Spinal cord (tissue), 10 donors: ENCODE measurements around the gene ARL13B. TPM values are rescaled to one million over a fixed set of nuclear protein-coding genes. Genes with fewer than 3 reads are reported as not detected.
"Not testable (repeated sequence)": the region's sequence is repeated elsewhere in the genome, so short reads cannot be mapped to it uniquely, and the experiment has no call there.

Source experiments
- DNase-seq, 6 donors: peaks; one replicate each; pipeline versions ENCODE4 v3.0.0 to v3.0.0-alpha.2; 2013 to 2015; ENCODE audit warnings: low spot score in 6 of 6, low read depth in 4 of 6
- H3K27ac ChIP-seq: one replicate; pipeline ENCODE4 v1.5.1; 2013; ENCODE audit warnings: low read depth, low read length, control low read depth
- H3K27me3 ChIP-seq: one replicate; pipeline ENCODE4 v1.6.1; 2013; ENCODE audit warnings: low read length; ENCODE audit not compliant: control insufficient read depth, insufficient read depth
- H3K36me3 ChIP-seq: one replicate; pipeline ENCODE4 v1.6.1; 2013; ENCODE audit warnings: low read length; ENCODE audit not compliant: control insufficient read depth, insufficient read depth
- H3K4me1 ChIP-seq: one replicate; pipeline ENCODE4 v1.6.1; 2013; ENCODE audit warnings: low read length; ENCODE audit not compliant: control insufficient read depth, insufficient read depth
- H3K4me3 ChIP-seq: one replicate; pipeline ENCODE4 v1.5.1; 2013; ENCODE audit warnings: low read depth, low read length, control low read depth
- H3K9me3 ChIP-seq: one replicate; pipeline ENCODE4 v1.6.1; 2013; ENCODE audit warnings: low read length; ENCODE audit not compliant: control insufficient read depth, insufficient read depth
- WGBS: methylation state at CpG from one replicate; pipeline ENCODE4 v1.1.5; 2013; ENCODE audit warnings: missing lambda C conversion rate; ENCODE audit not compliant: insufficient coverage; 5-methylcytosine and 5-hydroxymethylcytosine counted together
- long read RNA-seq, 4 donors: transcript quantifications; one replicate each; lab custom pipeline, GENCODE V29; 2026
- polyA plus RNA-seq, 2 donors: library from polyadenylated mRNA; unstranded; fragments of 120-200 nt; gene quantifications; one replicate each; pipeline ENCODE4 v1.2.1, GENCODE V29; 2013; ENCODE audit not compliant: insufficient read length in 2 of 2
- total RNA-seq, 2 donors: library from RNA; depleted of rRNA in 1 of 2; stranded (reverse); fragments of 120-200 nt in 1 of 2; fragments of >200 nt in 1 of 2; gene quantifications; one replicate each; pipeline versions ENCODE4 v1.2.3 to v1.2.4, GENCODE V29; 2013 to 2014
- donor health status: healthy.

Gene ARL13B
- total RNA-seq: 10 to 100 TPM; 15.3 to 19.2 TPM
- 10 to 100 TPM; 10.5 to 17.1 TPM for polyA plus RNA-seq
- long read RNA-seq, donor 1, partial matches to known transcripts: 0 of 3 reads
- long read RNA-seq, donor 1, other reads (novel, unspliced or antisense): 0 of 3 reads
- long read RNA-seq, donor 2: 0 reads
- long read RNA-seq, donor 3, partial matches to known transcripts: 0 of 1 reads
- long read RNA-seq, donor 3, other reads (novel, unspliced or antisense): 0 of 1 reads
- long read RNA-seq, donor 4, partial matches to known transcripts: 26 of 40 reads
- long read RNA-seq, donor 4, other reads (novel, unspliced or antisense): 14 of 40 reads

DNA sequence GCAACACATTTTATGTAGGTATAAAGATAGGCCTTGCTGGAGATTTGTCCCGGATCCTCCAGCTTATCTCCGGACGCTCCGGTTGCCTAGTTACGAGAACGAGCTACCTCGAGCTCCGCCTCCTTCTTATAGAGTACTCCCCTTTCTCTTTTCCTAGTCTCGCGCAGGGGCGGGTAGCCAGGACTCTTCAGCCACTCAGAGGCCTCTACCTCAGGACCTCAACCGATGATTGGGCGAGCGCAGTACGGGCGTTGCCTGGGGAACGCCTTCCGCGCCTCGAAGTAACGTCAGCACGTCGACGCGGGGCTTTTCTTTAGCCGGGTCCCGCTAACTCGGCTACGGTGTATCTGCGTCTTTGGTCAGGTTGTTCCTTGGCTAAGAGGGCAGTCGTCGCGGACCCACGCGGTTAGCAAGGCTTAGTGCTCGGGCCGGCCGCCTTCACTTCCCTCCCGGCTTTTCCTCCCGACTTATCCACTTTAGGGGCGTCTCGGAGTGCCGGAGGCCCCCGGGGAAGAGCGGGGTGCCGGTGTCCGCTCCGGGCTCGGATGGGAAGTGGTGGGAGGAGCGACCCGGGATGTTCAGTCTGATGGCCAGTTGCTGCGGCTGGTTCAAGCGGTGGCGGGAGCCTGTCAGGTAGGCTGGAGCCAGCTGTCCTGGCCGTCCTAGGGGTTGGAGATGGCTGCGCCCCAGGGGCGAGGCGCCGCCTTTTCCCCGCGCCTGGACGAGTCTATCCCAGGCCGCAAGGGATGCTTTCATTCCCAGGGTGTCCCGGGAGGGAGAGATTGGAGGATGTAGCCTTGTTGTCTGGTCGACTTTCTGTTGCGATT lies at the start of gene ARL13B:
Gene ARL13B, plus strand, starts transcription at position 306 of the 827 bp plus-strand sequence. Its CDS starts 269 bp downstream, at position 575.
- no peaks in the 10 kb centered on the region for H3K27me3 ChIP-seq
- H3K4me1 ChIP-seq: peaks cover 4% of the 10 kb centered on the region
- H3K4me3 ChIP-seq: peak within 1 kb of the TSS; percentile 80
- peak within 1 kb of the TSS; percentile 93 for H3K27ac ChIP-seq
- WGBS: 0% methylated on average over 65 of the region's 66 CpGs
- H3K9me3 ChIP-seq: no peaks in the 10 kb centered on the region
- DNase-seq: peak; percentile 89 to 100 (median 96)
- H3K36me3 ChIP-seq: no peaks in the 10 kb centered on the region

DNA sequence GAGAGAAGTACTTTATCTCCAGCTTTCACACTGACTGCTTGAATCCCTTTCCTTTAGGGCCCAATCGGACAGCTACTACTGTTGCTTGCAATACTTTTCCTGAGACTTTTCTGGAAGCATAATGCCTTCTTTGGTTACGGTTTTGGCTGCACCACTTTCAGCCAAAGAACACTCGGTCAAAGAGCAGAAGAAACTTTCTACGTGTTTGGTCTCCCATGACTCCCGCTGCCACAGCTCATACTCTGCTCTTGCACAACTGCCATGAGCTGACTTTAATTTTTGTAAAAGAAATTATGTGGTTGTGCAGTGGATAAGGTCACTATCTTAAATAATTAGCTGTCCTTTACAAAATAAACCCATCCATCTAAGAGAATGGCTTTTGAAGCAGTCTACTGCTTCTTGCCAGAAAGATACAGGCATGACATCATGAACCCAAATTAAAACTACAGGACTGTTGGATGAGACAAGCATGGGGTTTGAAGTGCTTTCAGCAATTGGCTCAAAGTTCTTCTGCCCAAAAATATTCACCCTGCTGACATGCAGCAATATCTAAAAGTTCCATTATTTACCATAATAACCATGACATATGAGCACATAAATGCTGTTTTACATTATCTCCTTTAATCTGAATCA lies 48.2 kb upstream of the ARL13B start:
- no peaks in the 10 kb centered on the region for H3K36me3 ChIP-seq
- H3K4me1 ChIP-seq: no peaks in the 10 kb centered on the region
- H3K9me3 ChIP-seq: no peaks in the 10 kb centered on the region
- WGBS: 100% methylated on average over 2 of the region's 5 CpGs
- no peak overlapping the region for H3K4me3 ChIP-seq
- H3K27ac ChIP-seq: no peak overlapping the region
- DNase-seq: no peak
- no peaks in the 10 kb centered on the region for H3K27me3 ChIP-seq

DNA sequence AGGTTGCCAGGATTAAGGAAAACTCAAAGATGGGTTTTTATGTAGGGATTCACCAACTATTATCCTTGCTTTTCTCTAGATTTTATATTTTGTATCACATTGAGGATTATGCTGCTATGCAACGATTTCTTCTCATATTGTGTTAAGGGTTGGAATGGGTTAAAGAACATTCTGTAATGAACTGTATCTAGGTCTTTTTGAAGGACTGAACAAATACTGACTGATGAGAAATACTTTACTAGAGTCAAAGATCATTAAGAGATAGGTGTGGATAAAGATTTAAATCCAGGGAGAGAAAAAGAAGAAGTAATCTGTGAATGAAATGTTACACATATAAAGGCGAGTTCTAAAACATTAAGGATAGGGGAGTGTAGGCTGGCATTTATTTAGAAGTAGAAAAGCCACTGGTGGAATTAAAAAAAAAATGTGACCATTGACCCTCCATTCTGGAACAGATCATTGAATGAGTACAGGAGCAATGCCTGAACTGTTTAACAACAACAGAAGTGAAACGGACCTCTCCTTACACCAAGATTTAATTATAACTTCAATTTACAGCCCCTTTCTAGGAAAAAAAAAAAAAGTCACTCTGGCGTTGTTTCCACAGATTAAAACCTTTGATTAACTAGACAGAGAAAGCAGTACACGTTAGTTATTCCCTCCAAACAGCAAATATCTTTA lies 45.4 kb upstream of the ARL13B start:
- Histone ChIP-seq H3K27me3 (no peaks in the 10 kb centered on the region), H3K4me3 (no peak overlapping the region), H3K4me1 (no peaks in the 10 kb centered on the region), H3K36me3 (no peaks in the 10 kb centered on the region), H3K9me3 (no peaks in the 10 kb centered on the region), H3K27ac (no peak overlapping the region)
- no peak for DNase-seq
- WGBS: no CpG with 5 or more reads among the region's 5 CpGs

DNA sequence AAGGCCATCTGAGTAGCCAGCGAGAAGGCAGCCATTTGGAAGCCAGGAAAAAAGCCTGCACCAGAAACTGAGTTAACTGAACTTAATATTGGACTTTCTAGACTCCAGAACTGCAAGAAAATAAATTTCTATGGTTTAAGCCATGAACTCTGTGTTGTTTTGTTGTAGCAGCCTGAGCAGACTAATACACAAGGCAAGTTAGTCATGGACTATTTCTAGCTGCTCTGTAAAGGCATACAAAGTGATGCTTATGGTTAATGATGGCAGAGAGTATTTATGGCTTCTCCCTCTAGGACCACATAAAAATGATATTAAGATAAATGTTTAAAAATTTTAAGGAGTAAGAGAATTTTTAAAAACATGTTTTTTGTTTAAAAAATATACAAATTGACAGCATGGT lies 43.4 kb upstream of the ARL13B start:
- Histone ChIP-seq H3K27ac (no peak overlapping the region), H3K36me3 (no peaks in the 10 kb centered on the region), H3K27me3 (no peaks in the 10 kb centered on the region), H3K4me1 (no peaks in the 10 kb centered on the region), H3K4me3 (no peak overlapping the region), H3K9me3 (no peaks in the 10 kb centered on the region)
- 80% methylated on average over 1 of the region's 1 CpG for WGBS
- DNase-seq: no peak

DNA sequence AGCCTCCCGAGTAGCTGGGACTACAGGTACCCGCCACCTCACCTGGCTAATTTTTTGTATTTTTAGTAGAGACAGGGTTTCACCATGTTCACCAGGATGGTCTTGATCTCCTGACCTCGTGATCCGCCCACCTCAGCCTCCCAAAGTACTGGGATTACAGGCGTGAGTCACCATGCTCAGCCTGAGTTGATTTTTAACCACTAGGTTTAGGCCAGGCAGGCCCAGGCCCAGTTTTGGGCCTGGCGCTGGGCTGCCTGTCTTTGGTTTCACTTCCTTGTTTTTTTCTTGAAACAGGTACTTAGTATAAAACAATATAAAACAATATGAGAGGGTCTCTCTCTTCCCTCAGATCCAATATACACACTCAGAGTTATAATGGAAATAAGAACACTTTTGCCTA lies 42.5 kb upstream of the ARL13B start:
- not testable (repeated sequence) for H3K36me3 ChIP-seq, H3K27ac ChIP-seq, H3K4me3 ChIP-seq, H3K27me3 ChIP-seq, H3K4me1 ChIP-seq, H3K9me3 ChIP-seq, DNase-seq
- 85% methylated on average over 3 of the region's 6 CpGs for WGBS

DNA sequence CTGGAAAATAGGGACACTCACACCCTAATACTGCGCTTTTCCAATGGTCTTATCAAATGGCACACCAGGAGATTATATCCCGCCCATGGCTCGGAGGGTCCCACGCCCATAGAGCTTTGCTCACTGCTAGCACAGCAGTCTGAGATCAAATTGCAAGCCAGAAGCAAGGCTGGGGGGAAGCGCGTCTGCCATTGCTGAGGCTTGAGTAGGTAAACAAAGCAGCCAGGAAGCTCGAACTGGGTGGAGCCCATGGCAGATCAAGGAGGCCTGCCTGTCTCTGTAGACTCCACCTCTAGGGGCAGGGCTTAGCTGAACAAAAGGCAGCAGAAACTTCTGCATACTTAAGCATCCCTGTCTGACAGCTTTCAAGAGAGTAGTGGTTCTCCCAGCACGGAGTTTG lies 30.0 kb upstream of the ARL13B start:
- DNase-seq: not testable (repeated sequence)
- WGBS: 91% methylated on average over 8 of the region's 8 CpGs

DNA sequence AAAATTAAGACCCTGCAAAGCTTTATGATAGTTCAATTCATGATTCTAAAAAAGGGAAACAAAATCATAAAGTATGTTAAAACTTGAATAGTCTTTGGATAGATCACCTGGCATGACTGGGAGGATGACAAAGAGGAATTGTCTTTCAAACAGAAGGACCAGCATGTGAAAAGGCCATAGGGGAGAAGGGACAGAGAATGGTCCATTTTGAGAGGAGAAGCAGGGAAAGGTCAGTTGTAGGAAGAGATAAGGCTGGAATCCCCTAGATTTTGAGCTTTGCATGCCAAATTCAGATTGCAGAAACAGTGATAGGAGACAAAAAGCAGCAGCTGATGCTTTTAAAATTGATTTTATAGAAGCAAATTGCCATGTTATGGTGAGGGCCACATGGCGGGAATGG lies 18.9 kb upstream of the ARL13B start:
- Histone ChIP-seq H3K9me3 (no peaks in the 10 kb centered on the region), H3K36me3 (no peaks in the 10 kb centered on the region), H3K4me3 (no peak overlapping the region), H3K4me1 (no peaks in the 10 kb centered on the region), H3K27me3 (no peaks in the 10 kb centered on the region), H3K27ac (no peak overlapping the region)
- DNase-seq: no peak
- WGBS: no CpG with 5 or more reads among the region's 1 CpG

More for the DNA sequence above, 30.0 kb upstream of the ARL13B start:
- not testable (repeated sequence) for H3K4me1 ChIP-seq, H3K36me3 ChIP-seq, H3K27ac ChIP-seq, H3K4me3 ChIP-seq, H3K27me3 ChIP-seq, H3K9me3 ChIP-seq

DNA sequence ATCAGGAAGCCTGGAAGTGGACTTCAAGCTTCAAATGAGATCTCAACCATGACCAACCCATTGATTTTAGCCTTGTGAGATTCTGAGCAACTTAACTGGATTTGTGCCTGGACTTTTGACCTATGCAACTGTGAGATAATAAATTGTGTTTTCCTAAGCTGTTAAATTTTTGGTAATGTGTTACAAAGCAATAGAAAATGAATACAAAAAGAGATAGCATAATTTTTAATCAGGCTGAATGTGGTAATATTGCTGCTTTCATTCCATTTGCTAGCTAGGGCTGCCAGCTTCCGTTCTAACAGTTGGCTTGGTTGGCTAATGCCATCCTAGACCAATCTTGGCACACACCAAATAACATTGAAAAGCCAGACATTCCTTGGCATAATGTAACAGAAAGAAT lies 18.5 kb upstream of the ARL13B start:
- peak in 2 of 6 donors; percentile 6 to 65 for DNase-seq
- Histone ChIP-seq H3K27me3 (no peaks in the 10 kb centered on the region), H3K36me3 (no peaks in the 10 kb centered on the region), H3K4me1 (no peaks in the 10 kb centered on the region), H3K4me3 (no peak overlapping the region), H3K9me3 (no peaks in the 10 kb centered on the region), H3K27ac (no peak overlapping the region)
- WGBS: no CpG with 5 or more reads among the region's 1 CpG

DNA sequence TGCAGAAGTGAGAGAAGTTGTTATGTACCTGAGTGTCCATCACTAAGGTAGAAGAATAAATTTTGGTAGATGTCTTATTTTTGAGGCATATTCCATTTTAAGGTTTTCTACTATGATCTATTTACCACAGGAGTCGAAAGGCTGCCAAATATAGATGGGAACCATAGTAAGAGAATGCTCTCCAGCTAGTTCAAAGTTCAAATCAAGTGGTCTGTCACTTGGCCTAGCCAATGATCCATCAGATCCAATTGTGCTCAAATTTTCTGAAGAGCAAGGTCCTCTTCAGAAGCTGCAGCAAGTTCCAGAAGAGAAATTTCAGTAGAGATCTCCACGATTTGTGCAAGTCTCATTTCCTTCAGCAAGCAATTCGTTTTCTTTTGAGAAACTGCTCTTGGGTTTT lies 17.2 kb upstream of the ARL13B start:
- Histone ChIP-seq H3K4me3 (no peak overlapping the region), H3K36me3 (no peaks in the 10 kb centered on the region), H3K27ac (no peak overlapping the region), H3K4me1 (no peaks in the 10 kb centered on the region), H3K9me3 (no peaks in the 10 kb centered on the region), H3K27me3 (no peaks in the 10 kb centered on the region)
- 80% methylated on average over 1 of the region's 3 CpGs for WGBS
- DNase-seq: no peak
